Measurements from ENCODE around the gene POU2AF1.

The POU2AF1 gene

DNA sequence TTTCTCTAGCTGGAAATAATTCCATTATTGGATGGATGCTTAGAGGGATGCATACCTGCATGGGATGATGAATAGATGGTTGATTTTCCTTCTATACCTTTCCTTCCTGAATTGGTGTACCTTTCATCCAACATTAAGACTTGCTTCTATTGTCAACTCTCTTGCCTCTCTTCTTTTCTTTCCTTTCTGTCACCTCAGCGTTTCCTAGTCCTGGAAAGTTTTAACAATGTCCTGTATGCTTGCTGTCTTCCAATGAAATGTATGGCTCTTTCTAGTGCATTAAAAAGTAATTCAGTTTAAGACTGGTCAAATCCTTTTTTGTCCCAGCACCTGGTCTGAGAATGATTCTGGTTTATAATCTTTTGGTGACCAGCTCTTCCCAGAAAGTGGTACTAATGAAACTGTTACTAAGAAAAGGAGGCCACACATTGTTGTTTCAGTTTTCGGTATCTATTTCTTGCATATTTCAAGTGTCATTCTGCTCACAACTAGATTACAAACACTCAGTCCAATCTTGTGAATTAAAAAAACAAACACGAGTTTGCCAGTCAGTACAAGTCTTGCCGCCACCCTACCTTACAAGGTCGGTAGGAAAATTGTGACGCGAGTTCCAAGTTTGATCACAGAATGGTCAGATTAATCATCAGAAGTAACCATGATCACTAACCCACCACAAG lies 8.0 kb downstream of the POU2AF1 start:
- ChIA-PET POLR2A (no interaction called here), CTCF (no interaction called here)
- no peak for TF ChIP-seq FOXK2 (IDR thresholded peaks at IDR 0.05)
- no peak for DNase-seq (ENCODE audit: extremely low spot score)

- CTCF ChIA-PET = interaction anchor here (0.6 kb wide), 1 partner anchor 1250 kb away, joined by 3 read pairs; no protein-coding TSS in a partner anchor
- DNase-seq (ENCODE audit: extremely low spot score) = no peak
- TF ChIP-seq L3MBTL2 (conservative IDR thresholded peaks at IDR 0.05) (no peak), BHLHE40 (IDR thresholded peaks at IDR 0.05; ENCODE audit: borderline replicate concordance) (no peak), FOXM1 (IDR thresholded peaks at IDR 0.05; ENCODE audit: borderline replicate concordance) (no peak), SP1 (IDR thresholded peaks at IDR 0.05) (no peak), TARDBP (IDR thresholded peaks at IDR 0.05) (no peak), NFRKB (IDR thresholded peaks at IDR 0.05) (no peak), ZNF384 (IDR thresholded peaks at IDR 0.05) (no peak), ELF4 (IDR thresholded peaks at IDR 0.05) (no peak), HDGF (IDR thresholded peaks at IDR 0.05; ENCODE audit: borderline replicate concordance) (no peak), FOXA1 (IDR thresholded peaks at IDR 0.05) (no peak), FOXK2 (IDR thresholded peaks at IDR 0.05) (no peak), SUZ12 (IDR thresholded peaks at IDR 0.05) (no peak), CTBP1 (IDR thresholded peaks at IDR 0.05; ENCODE audit: borderline replicate concordance) (no peak)
- TF ChIP-seq, protein P1, sequence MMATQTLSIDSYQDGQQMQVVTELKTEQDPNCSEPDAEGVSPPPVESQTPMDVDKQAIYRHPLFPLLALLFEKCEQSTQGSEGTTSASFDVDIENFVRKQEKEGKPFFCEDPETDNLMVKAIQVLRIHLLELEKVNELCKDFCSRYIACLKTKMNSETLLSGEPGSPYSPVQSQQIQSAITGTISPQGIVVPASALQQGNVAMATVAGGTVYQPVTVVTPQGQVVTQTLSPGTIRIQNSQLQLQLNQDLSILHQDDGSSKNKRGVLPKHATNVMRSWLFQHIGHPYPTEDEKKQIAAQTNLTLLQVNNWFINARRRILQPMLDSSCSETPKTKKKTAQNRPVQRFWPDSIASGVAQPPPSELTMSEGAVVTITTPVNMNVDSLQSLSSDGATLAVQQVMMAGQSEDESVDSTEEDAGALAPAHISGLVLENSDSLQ (IDR thresholded peaks at IDR 0.05) = no peak
- POLR2A ChIA-PET = no interaction called here
Observed at GRCh38 chr11:111370270-111370901, 8.7 kb downstream of the POU2AF1 start.

DNA sequence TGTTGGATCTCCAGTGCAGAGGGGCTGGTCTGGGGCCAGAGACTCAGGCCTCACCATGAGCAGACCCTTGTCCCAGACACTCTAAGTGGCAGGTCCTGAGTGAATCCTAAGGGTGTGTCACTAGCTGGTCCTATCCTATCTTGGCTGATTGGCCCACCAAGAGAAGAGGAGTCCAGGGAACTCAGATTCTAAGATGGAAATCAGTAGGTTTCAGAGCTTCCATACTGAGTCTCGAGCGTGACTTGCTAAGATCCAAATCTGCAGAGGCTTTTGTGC lies 10.9 kb downstream of the POU2AF1 start:
- ChIA-PET POLR2A (no interaction called here), CTCF (no interaction called here)
- TF ChIP-seq SP1 (IDR thresholded peaks at IDR 0.05) (no peak), LEF1 (IDR thresholded peaks at IDR 0.05; ENCODE audit: borderline replicate concordance) (no peak), SUZ12 (IDR thresholded peaks at IDR 0.05) (no peak), TARDBP (IDR thresholded peaks at IDR 0.05) (no peak), FOXA1 (IDR thresholded peaks at IDR 0.05) (no peak), FOXK2 (IDR thresholded peaks at IDR 0.05) (no peak), CTBP1 (IDR thresholded peaks at IDR 0.05; ENCODE audit: borderline replicate concordance) (no peak), HDGF (IDR thresholded peaks at IDR 0.05; ENCODE audit: borderline replicate concordance) (no peak), ELF4 (IDR thresholded peaks at IDR 0.05) (no peak), ARNT (IDR thresholded peaks at IDR 0.05) (no peak), ZNF384 (IDR thresholded peaks at IDR 0.05) (no peak), BHLHE40 (IDR thresholded peaks at IDR 0.05; ENCODE audit: borderline replicate concordance) (no peak), NFRKB (IDR thresholded peaks at IDR 0.05) (no peak), L3MBTL2 (conservative IDR thresholded peaks at IDR 0.05) (no peak), FOXM1 (IDR thresholded peaks at IDR 0.05; ENCODE audit: borderline replicate concordance) (no peak)
- TF ChIP-seq, protein P1 (IDR thresholded peaks at IDR 0.05) = no peak
- DNase-seq (ENCODE audit: extremely low spot score) = no peak

DNA sequence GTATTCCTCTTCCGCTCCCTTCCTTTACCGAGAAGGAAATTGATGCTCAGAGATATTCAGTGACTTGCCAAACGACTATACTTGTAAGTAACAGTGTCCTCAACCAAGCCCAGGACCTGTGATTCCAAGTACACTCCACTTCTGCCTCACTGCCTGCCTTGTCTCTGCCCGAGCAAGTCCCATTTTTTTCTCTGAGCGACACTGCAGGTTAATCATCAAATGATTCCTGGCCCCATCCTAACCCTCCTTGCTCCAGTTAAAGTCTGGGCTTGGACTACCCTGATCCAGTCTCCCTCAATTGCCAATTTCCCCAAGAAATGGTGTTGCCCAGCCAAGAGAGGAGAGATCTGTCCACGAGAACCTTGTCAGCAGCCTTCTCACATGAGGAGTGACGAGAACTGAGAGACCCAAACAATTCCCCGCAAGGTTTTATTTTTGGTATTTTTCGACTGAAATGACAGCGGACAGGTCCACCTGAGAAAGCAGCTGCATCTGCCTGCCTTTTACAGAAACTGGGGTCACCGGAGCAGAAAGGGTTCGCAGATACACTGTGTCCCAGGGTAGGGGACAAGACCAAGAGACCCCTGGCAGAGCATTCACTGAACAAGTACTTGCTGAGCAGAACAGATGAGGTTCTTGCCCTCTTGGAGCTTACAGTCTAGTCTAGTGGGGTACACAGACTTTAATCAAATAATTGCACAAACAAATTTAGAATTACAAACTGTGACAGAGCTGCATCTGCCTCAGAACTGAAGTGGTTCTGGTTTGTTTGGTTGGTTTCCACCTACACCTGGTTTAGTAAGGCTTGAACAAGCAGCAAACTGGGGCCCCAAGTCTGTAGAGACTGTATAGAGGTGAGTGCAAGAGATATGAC lies 11.4 kb downstream of the POU2AF1 start:
- CTCF ChIA-PET = no interaction called here
- POLR2A ChIA-PET = no interaction called here

More for the DNA sequence above, 11.4 kb downstream of the POU2AF1 start:
- TF ChIP-seq SP1 (IDR thresholded peaks at IDR 0.05) (no peak), HDGF (IDR thresholded peaks at IDR 0.05; ENCODE audit: borderline replicate concordance) (no peak), SUZ12 (IDR thresholded peaks at IDR 0.05) (no peak), FOXM1 (IDR thresholded peaks at IDR 0.05; ENCODE audit: borderline replicate concordance) (no peak), FOXA1 (IDR thresholded peaks at IDR 0.05) (no peak), TARDBP (IDR thresholded peaks at IDR 0.05) (no peak), FOXK2 (IDR thresholded peaks at IDR 0.05) (no peak), CTBP1 (IDR thresholded peaks at IDR 0.05; ENCODE audit: borderline replicate concordance) (no peak), ELF4 (IDR thresholded peaks at IDR 0.05) (no peak), LEF1 (IDR thresholded peaks at IDR 0.05; ENCODE audit: borderline replicate concordance) (no peak), BHLHE40 (IDR thresholded peaks at IDR 0.05; ENCODE audit: borderline replicate concordance) (no peak), ARNT (IDR thresholded peaks at IDR 0.05) (no peak), NFRKB (IDR thresholded peaks at IDR 0.05) (no peak), ZNF384 (IDR thresholded peaks at IDR 0.05) (no peak), L3MBTL2 (conservative IDR thresholded peaks at IDR 0.05) (no peak)
- TF ChIP-seq, protein P1 (IDR thresholded peaks at IDR 0.05) = no peak
- no peak for DNase-seq (ENCODE audit: extremely low spot score)

All from HEK293T (cell line).